PFSK-1 (cell line): ENCODE data around the gene IGF2BP1. TPM values are rescaled to one million over a fixed set of nuclear protein-coding genes. Genes with fewer than 3 reads are reported as not detected.

Source experiments
- FOXP2 ChIP-seq: optimal IDR thresholded peaks from 2 replicates; pipeline ENCODE3; 2011; ENCODE audit warnings: borderline replicate concordance, control low read depth, inconsistent platforms; ENCODE audit not compliant: insufficient read depth; ENCODE audit errors: extremely low read length, extremely low read depth
- POLR2AphosphoS5 ChIP-seq: IDR thresholded peaks from 2 replicates; pipeline ENCODE4 v1.6.1; 2012; ENCODE audit warnings: low read depth, mild to moderate bottlenecking, control low read depth, low read length, moderate library complexity
- SIN3A ChIP-seq: IDR thresholded peaks from 2 replicates; pipeline ENCODE4 v1.6.1; 2012; ENCODE audit warnings: mild to moderate bottlenecking, low read length, moderate library complexity, borderline replicate concordance; ENCODE audit not compliant: insufficient read depth
- TAF1 ChIP-seq: IDR thresholded peaks from 2 replicates; pipeline ENCODE4 v1.6.1; 2012; ENCODE audit warnings: low read length, control low read depth, borderline replicate concordance; ENCODE audit not compliant: insufficient read depth
- polyA plus RNA-seq: library from polyadenylated mRNA; unstranded; fragments of >200 nt; gene quantifications from one replicate; pipeline ENCODE4 v1.2.1, GENCODE V29; 2012; ENCODE audit warnings: low read depth, missing spikeins; ENCODE audit not compliant: insufficient read length
- TF ChIP-seq, protein P1 (sequence below), 2 experiments: IDR thresholded peaks; 2 replicates each; pipeline versions ENCODE4 v1.6.1 to v1.8.0; 2011 to 2012; ENCODE audit warnings: low read depth in 2 of 2, low read length in 2 of 2, control low read depth in 1 of 2, inconsistent platforms in 1 of 2, mild to moderate bottlenecking in 1 of 2, moderate library complexity in 1 of 2; ENCODE audit not compliant: insufficient read depth in 1 of 2

Gene IGF2BP1
- polyA plus RNA-seq = 8.6 TPM

DNA sequence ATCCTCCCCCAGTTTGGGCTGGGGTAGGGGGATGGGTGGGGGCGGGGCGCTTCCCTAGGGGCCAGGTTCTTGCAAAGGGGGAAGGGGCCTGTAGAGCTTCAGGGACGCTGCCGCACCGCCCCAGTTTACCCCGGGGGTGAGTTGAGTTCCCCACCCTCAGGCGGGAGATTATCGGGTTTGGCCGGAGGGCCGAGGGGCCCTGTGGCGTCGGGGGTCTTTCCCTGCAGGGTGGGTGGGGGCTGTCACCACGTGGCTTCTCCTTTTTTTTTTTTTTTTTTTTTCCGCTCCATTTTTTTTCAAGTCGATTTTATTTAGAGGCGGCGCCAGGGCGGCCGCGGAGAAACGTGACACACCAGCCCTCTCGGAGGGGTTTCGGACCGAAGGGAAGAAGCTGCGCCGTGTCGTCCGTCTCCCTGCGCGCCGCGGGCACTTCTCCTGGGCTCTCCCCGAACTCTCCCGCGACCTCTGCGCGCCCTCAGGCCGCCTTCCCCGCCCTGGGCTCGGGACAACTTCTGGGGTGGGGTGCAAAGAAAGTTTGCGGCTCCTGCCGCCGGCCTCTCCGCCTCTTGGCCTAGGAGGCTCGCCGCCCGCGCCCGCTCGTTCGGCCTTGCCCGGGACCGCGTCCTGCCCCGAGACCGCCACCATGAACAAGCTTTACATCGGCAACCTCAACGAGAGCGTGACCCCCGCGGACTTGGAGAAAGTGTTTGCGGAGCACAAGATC lies at the start of gene IGF2BP1:
IGF2BP1 (plus strand) TSS at position 283 of the 724 bp plus-strand sequence; CDS start at position 644, 361 bp downstream.
- TF ChIP-seq, protein P1, sequence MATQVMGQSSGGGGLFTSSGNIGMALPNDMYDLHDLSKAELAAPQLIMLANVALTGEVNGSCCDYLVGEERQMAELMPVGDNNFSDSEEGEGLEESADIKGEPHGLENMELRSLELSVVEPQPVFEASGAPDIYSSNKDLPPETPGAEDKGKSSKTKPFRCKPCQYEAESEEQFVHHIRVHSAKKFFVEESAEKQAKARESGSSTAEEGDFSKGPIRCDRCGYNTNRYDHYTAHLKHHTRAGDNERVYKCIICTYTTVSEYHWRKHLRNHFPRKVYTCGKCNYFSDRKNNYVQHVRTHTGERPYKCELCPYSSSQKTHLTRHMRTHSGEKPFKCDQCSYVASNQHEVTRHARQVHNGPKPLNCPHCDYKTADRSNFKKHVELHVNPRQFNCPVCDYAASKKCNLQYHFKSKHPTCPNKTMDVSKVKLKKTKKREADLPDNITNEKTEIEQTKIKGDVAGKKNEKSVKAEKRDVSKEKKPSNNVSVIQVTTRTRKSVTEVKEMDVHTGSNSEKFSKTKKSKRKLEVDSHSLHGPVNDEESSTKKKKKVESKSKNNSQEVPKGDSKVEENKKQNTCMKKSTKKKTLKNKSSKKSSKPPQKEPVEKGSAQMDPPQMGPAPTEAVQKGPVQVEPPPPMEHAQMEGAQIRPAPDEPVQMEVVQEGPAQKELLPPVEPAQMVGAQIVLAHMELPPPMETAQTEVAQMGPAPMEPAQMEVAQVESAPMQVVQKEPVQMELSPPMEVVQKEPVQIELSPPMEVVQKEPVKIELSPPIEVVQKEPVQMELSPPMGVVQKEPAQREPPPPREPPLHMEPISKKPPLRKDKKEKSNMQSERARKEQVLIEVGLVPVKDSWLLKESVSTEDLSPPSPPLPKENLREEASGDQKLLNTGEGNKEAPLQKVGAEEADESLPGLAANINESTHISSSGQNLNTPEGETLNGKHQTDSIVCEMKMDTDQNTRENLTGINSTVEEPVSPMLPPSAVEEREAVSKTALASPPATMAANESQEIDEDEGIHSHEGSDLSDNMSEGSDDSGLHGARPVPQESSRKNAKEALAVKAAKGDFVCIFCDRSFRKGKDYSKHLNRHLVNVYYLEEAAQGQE (IDR thresholded peaks at IDR 0.05; ENCODE audit: insufficient read depth in 1 of 2, low read depth in 2 of 2, low read length in 2 of 2) = no peak
- TF ChIP-seq TAF1 (no peak), FOXP2 (no peak), POLR2AphosphoS5 (no peak), SIN3A (no peak)

GRCh38 chr17:48951572-48951971 lies 45.6 kb upstream of the IGF2BP1 start:
- no peak for TF ChIP-seq SIN3A
- TF ChIP-seq FOXP2 = no peak
- no peak for TF ChIP-seq TAF1
- no peak for TF ChIP-seq POLR2AphosphoS5
- TF ChIP-seq, protein P1 (IDR thresholded peaks at IDR 0.05; ENCODE audit: insufficient read depth in 1 of 2, low read depth in 2 of 2, low read length in 2 of 2) = no peak

GRCh38 chr17:48952904-48953303 lies 44.3 kb upstream of the IGF2BP1 start:
- no peak for TF ChIP-seq TAF1
- no peak for TF ChIP-seq POLR2AphosphoS5
- no peak for TF ChIP-seq FOXP2
- TF ChIP-seq, protein P1 (IDR thresholded peaks at IDR 0.05; ENCODE audit: insufficient read depth in 1 of 2, low read depth in 2 of 2, low read length in 2 of 2) = no peak
- TF ChIP-seq SIN3A = no peak

DNA sequence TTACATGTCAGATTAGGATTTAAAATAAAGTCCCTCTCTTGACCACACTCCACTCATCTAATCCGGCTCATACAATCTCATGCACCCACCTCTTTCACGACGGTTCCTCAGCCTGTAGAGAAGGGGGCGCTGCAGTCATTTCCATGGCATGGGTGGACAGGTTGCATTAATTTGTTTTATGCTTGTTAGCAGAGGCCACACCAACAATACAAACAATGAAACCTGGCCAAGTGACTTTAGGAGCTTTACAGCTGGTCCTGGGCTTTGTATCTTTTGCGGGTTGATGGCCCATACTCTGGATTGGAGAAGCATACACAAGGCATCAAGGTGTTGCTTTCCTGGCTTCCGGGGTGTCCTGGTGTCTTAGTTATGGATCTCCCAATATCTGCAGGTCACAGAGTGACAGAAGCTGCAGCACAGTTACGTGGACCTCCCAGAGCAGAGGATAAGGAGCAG lies 42.9 kb upstream of the IGF2BP1 start:
- no peak for TF ChIP-seq TAF1
- TF ChIP-seq, protein P1 (IDR thresholded peaks at IDR 0.05; ENCODE audit: insufficient read depth in 1 of 2, low read depth in 2 of 2, low read length in 2 of 2) = no peak
- TF ChIP-seq SIN3A = no peak
- no peak for TF ChIP-seq POLR2AphosphoS5
- no peak for TF ChIP-seq FOXP2
